ENCODE measurements around the gene CADM4.

Gene CADM4

DNA sequence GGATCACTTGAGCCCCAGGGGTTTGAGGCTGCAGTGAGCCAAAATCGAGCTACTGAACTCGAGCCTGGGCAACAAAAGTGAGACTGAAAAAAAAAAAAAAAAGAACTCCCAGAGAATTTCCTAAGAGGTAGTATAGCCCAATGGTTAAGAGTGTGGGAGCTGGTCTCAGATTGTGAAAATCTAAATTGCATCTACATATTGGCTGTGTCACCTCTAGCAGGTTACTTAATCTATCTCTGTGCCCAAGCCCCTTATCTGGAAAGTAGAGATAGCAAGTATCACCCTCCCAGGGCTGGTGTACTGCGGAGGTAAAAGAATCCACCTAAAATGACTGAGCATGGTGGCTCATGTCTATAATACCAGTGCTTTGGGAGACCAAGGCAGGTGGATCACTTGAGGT is 34.0 kb upstream of the CADM4 start:
- Mint-ChIP-seq H3K36me3 (no peaks in the 10 kb centered on the region), H3K27ac (no peak overlapping the region), H3K27me3 (peaks cover 37% of the 10 kb centered on the region), H3K4me3 (no peak overlapping the region), H3K4me1 (peaks cover 39% of the 10 kb centered on the region), H3K9me3 (no peaks in the 10 kb centered on the region)
- CTCF ChIA-PET: interaction anchor here (1.1 kb wide), 1 partner anchor 136 kb away, joined by 4 read pairs; no protein-coding TSS in a partner anchor
- DNase-seq: no peak

DNA sequence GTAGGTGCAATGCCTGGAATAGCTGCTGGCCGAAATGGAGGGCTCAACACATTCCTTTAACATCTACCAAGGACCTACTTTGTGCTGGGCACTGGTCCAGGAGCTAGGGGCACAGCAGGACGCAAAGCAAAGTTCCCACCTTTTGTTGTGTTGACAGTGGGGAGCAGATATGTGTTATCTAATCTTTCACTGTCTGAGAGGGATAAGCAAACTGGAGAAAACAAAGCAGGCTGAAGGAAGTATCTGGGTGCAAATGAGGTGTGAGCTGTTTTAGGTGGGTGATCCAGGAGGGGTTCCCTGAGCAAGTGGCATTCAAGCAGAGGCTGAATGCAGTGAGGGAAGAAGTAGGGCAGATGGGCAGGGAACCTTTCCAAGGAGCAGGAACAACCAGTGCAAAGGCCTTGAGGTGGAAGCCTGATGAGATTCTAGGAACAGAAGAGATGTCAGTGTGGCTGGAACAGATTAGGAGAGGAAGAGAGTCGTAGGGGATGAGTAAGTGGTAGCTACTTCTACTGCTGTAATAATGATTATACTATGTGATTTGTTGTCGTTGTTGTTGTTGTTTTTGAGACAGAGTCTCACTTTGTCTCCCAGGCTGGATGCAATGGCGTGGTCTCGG is 32.5 kb upstream of the CADM4 start:
- DNase-seq: no peak
- peaks cover 42% of the 10 kb centered on the region for H3K27me3 Mint-ChIP-seq
- peaks cover 53% of the 10 kb centered on the region for H3K4me1 Mint-ChIP-seq
- H3K9me3 Mint-ChIP-seq: no peaks in the 10 kb centered on the region
- no peak overlapping the region for H3K4me3 Mint-ChIP-seq
- CTCF ChIA-PET: no interaction called here
- H3K27ac Mint-ChIP-seq: no peak overlapping the region
- H3K36me3 Mint-ChIP-seq: peaks cover 11% of the 10 kb centered on the region

DNA sequence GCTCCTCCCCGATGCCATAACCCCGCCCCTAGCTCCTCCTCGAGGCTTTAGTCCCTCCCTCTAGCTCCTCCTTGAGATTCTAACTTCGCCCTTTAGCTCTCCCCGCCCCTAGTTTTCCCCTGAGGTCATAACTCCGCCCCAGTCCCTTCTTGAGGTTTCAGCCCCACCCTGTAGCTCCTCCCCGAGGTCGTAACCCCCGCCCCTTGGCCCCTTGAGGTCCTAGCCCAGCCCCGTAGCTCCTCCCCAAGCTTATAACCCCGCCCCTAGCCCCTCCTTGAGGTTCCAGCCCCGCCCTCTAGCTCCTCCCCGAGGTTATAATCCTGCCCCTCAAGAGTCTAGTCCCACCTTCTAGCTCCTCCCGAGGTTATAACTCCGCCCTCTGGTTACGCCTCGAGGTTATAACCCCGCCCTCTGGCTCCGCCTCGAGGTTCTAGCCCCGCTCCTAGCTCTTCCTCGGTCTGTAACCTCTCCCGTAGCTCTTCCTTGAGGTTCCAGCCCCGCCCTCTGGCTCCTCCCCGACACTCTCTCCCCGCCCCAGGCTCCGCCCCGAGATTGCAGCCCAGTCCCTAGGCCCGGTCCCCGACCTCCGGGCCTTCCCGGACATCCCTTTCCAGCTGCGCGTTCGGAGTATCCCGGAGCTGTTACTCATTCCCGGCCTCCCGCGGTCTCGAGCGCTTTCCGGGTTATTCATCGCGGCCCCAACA is 28.9 kb upstream of the CADM4 start:
- CTCF ChIA-PET: interaction anchor here (0.7 to 3.5 kb wide), 25 partner anchors 9 to 222 kb away, joined by 3 to 29 read pairs (median 4); partner anchors contain the start of genes IRGQ, KCNN4 and ZNF576
- H3K4me1 Mint-ChIP-seq: peaks cover 56% of the 10 kb centered on the region
- peak overlapping the region; percentile 71 for H3K27ac Mint-ChIP-seq
- H3K4me3 Mint-ChIP-seq: peak overlapping the region; percentile 79
- DNase-seq: peak; percentile 99
- no peaks in the 10 kb centered on the region for H3K9me3 Mint-ChIP-seq
- H3K36me3 Mint-ChIP-seq: peaks cover 24% of the 10 kb centered on the region
- peaks cover 37% of the 10 kb centered on the region for H3K27me3 Mint-ChIP-seq

DNA sequence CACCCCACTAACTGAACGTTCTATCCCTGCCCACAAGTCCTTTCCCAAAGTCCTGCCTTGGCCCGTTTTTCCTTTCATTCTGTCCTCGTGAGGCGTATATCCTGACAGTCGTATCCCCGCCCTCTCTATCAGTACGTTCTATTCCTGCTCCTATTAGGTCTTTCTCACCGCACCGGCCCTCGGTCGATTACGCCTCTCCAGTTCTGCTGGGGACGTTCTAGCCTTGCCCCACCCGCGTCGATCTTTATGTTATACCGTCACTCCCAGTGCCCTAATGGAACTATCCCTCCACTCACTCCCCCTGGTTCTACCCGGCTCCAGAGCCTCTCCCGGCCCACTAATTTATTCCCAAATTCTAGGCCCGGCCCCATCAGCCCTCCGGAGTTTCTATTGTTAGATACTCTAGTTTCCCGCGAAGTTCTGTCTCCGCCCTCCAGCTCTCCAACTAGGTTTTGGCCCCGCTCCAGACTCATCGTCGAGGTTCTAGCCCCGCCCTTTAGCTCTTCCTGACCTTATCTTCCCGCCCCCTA is 28.3 kb upstream of the CADM4 start:
- Mint-ChIP-seq H3K4me3 (peak overlapping the region; percentile 79), H3K36me3 (peaks cover 25% of the 10 kb centered on the region), H3K27me3 (peaks cover 37% of the 10 kb centered on the region), H3K9me3 (no peaks in the 10 kb centered on the region), H3K27ac (peak overlapping the region; percentile 71), H3K4me1 (peaks cover 62% of the 10 kb centered on the region)
- CTCF ChIA-PET: interaction anchor here (0.7 to 3.5 kb wide), 25 partner anchors 9 to 221 kb away, joined by 3 to 29 read pairs (median 4); partner anchors contain the start of genes IRGQ, KCNN4 and ZNF576
- no peak for DNase-seq

DNA sequence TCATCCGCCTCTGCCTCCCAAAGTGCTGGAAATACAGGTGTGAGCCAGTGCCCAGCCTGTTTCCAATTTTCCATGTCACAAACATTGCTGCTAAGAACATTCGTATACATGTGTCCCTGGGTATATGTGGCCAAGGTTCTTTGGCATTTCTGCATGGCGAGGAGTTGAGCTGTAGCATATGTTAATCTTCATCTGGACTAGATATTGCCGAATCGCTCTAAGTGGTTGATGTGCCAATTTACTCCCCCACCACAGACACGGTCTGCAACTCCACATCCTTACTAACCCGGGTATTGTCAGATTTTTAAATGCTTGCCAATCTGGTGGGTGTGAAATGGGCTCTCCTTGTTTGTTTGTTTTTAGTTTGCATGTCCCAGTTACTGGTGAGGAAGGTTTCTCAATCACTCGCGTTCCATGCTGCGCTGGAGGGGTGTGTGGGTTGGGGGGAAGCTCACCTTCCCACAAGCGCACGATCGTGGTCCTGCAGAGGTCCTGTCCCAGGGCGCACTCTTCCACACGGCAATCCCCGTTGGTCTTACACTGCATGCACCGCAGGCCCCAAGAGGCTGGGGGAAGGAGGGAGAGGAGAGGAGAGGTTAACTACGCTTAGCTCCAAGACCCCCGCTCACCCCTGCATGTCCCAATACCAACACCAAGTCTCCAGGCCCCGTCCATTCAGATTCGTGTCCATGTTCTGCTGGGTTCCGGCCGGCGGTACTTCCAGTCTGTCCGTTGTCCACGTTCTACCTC is 27.7 kb upstream of the CADM4 start:
- H3K4me3 Mint-ChIP-seq: peak overlapping the region; percentile 79
- H3K27me3 Mint-ChIP-seq: peaks cover 33% of the 10 kb centered on the region
- peaks cover 66% of the 10 kb centered on the region for H3K4me1 Mint-ChIP-seq
- CTCF ChIA-PET: interaction anchor here (1.5 to 3.5 kb wide), 2 partner anchors 77 to 111 kb away, joined by 9 to 29 read pairs; no protein-coding TSS in a partner anchor
- no peaks in the 10 kb centered on the region for H3K9me3 Mint-ChIP-seq
- peak overlapping the region; percentile 71 for H3K27ac Mint-ChIP-seq
- DNase-seq: no peak
- peaks cover 30% of the 10 kb centered on the region for H3K36me3 Mint-ChIP-seq

DNA sequence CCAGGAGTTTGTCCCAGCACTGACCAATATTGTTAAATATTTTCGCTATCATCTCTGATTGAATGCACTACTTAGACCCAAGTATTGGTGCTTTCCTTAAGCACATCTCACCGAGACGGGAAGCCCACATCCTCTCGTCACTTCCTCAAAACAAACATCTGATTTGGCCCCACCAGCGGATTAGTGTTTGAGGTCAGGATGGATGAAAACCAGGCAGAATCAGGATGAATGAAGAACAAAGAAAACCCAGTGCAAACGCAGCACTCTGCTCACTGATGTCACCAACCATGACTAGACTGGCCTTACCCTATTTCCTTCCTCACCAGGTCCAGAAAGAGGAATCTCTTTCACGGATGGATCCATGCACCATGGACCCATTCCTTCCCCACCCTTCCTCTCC is 24.4 kb upstream of the CADM4 start:
- CTCF ChIA-PET: no interaction called here
- peak; percentile 68 for DNase-seq
- peak overlapping the region; percentile 22 for H3K4me3 Mint-ChIP-seq
- H3K27me3 Mint-ChIP-seq: peaks cover 9% of the 10 kb centered on the region
- H3K27ac Mint-ChIP-seq: peak overlapping the region; percentile 75
- H3K4me1 Mint-ChIP-seq: peaks cover 50% of the 10 kb centered on the region
- H3K36me3 Mint-ChIP-seq: peaks cover 41% of the 10 kb centered on the region
- H3K9me3 Mint-ChIP-seq: no peaks in the 10 kb centered on the region

DNA sequence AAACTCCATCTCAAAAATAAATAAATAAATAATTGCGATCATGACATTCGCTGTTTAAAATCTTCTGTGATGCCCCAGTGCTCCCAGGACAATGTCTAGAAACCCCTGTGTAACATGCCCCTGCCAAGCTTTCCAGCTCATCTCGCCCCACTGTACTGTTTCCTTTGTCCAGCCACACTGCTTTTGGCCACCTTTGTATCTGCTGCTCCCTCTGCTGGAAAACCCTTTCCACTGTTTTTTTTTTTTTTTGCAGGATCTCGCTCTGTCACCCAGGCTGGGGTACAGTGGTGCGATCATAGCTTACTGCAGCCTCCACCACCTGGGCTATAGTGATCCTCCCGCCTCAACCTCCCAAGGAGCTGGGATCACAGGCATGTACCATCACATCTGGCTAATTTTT is 22.8 kb upstream of the CADM4 start:
- no peak for DNase-seq
- CTCF ChIA-PET: interaction anchor here (1.7 kb wide), 1 partner anchor 14 kb away, joined by 5 read pairs; no protein-coding TSS in a partner anchor
- no peak overlapping the region for H3K4me3 Mint-ChIP-seq
- no peaks in the 10 kb centered on the region for H3K27me3 Mint-ChIP-seq
- H3K4me1 Mint-ChIP-seq: peaks cover 36% of the 10 kb centered on the region
- H3K9me3 Mint-ChIP-seq: peaks cover 5% of the 10 kb centered on the region
- H3K27ac Mint-ChIP-seq: no peak overlapping the region
- peaks cover 42% of the 10 kb centered on the region for H3K36me3 Mint-ChIP-seq

DNA sequence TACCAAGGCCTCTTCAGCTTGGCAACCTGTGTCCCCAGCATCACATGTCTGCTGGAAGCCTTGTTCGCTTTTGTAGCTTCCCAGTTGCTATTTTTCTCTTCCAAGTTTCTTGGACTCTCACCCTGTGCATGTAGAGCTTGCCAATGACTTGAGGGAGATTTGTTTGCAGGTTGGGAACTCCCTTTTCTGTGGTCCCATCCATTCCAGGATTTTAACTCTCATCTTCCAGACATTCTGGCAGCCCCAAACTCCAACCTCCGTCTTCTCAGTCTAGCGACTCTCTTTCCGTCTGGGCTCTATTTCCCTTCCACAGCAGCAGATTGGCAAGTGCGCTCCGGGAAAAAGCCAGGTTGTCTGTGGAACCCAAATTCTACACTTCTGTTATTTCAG is 21.3 kb upstream of the CADM4 start:
- H3K9me3 Mint-ChIP-seq: peaks cover 5% of the 10 kb centered on the region
- H3K27me3 Mint-ChIP-seq: no peaks in the 10 kb centered on the region
- CTCF ChIA-PET: no interaction called here
- H3K4me3 Mint-ChIP-seq: no peak overlapping the region
- H3K4me1 Mint-ChIP-seq: peaks cover 30% of the 10 kb centered on the region
- no peak overlapping the region for H3K27ac Mint-ChIP-seq
- H3K36me3 Mint-ChIP-seq: peaks cover 40% of the 10 kb centered on the region
- DNase-seq: no peak

DNA sequence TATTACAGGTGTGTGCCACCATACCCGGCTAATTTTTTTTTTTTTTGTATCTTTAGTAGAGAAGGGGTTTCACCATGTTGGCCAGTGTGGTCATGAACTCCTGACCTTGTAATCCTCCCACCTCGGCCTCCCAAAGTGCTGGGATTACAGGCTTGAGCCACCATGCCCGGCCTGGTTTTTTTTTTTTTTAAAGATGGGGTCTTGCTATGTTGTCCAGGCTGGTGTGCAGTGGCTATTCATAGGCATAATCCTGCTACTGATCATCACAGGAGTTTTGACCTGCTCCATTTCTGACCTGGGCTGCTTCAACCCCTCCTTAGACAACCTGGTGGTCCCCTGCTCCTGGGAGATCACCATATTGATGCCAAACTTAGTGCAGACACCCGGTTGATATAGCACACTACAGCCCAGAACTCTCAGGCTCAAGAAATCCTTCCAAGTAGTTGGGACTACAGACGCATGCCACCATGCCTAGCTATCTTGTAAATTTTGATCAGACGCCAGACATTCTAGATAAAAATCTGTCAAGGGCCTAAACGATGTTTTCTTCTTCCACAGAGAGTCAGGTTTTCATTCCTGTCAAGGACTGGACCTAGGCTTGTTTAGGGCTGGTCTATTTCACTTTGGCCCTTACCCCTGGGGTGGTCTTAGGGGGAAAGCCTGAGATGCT is 20.8 kb upstream of the CADM4 start:
- CTCF ChIA-PET: interaction anchor here (1.5 kb wide), 1 partner anchor 20 kb away, joined by 3 read pairs; no protein-coding TSS in a partner anchor
- peaks cover 46% of the 10 kb centered on the region for H3K36me3 Mint-ChIP-seq

DNA sequence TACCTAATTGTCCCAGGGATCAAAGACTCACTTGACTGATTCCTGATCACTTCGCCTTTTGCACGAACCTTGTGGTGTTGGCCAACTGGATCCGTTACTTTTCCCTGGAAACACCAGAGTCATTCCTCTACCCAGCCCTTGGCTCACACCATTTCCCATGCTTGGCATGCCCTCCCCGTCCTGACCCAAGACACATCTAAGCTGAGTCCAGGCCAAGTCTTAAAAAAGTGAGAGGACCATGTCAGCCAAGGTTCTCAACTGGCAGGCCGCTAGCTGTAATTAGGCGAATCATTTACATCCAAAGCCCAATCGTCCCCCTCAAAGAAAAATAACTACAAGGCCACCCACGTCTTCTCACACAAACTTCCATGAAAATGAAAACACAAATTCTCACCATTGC is 18.8 kb upstream of the CADM4 start:
- Mint-ChIP-seq H3K27ac (no peak overlapping the region), H3K27me3 (no peaks in the 10 kb centered on the region), H3K36me3 (peaks cover 45% of the 10 kb centered on the region), H3K9me3 (peaks cover 5% of the 10 kb centered on the region), H3K4me3 (no peak overlapping the region), H3K4me1 (peaks cover 11% of the 10 kb centered on the region)
- no peak for DNase-seq
- CTCF ChIA-PET: interaction anchor here (1.6 kb wide), 1 partner anchor 10 kb away, joined by 4 read pairs; no protein-coding TSS in a partner anchor

More for the DNA sequence above, 20.8 kb upstream of the CADM4 start:
- DNase-seq: no peak
- H3K27ac Mint-ChIP-seq: no peak overlapping the region
- peaks cover 5% of the 10 kb centered on the region for H3K9me3 Mint-ChIP-seq
- H3K27me3 Mint-ChIP-seq: no peaks in the 10 kb centered on the region
- peaks cover 30% of the 10 kb centered on the region for H3K4me1 Mint-ChIP-seq
- no peak overlapping the region for H3K4me3 Mint-ChIP-seq

DNA sequence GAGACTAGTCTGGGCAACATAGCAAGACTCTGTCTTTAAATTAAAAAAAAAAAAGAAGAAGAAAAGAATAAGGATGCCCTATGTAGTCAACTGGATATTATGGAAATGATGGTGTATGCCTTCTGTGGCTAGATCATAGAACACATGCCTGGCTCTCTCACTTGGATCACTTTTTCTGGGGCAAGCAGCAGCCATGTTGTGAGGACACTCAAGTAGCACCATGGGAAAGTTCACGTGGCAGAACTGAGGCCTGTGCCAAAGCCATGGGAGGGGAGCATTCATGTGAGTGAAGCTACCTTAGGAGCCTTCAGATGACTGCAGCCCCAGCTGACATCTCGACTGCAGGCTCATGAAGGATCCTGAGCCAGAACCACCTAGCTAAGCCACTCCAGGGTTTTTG is 18.4 kb upstream of the CADM4 start:
- DNase-seq: no peak
- Mint-ChIP-seq H3K27ac (no peak overlapping the region), H3K36me3 (peaks cover 45% of the 10 kb centered on the region), H3K4me1 (peaks cover 6% of the 10 kb centered on the region), H3K4me3 (no peak overlapping the region), H3K9me3 (peaks cover 5% of the 10 kb centered on the region), H3K27me3 (no peaks in the 10 kb centered on the region)
- CTCF ChIA-PET: interaction anchor here (1.6 kb wide), 1 partner anchor 10 kb away, joined by 4 read pairs; no protein-coding TSS in a partner anchor

DNA sequence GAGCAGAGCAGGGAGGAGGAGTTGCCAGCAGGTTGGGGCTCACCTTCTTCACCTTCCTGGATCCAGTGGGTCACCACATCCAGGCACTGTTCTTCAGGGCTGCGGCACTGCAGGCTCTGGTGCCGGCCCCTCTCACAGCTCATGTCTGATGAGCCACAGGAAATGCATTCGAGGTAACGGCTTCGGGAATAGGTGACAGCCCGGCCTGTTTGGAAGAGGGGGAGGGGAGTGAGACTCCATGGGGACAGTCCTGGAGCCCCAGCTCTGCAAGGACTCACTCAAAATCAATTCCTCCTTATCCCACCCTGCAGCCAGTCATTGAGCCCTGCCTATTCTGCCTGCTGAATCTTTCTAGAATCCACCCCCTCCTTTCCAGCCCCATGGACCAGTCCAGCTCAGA is 16.8 kb upstream of the CADM4 start:
- CTCF ChIA-PET: no interaction called here

DNA sequence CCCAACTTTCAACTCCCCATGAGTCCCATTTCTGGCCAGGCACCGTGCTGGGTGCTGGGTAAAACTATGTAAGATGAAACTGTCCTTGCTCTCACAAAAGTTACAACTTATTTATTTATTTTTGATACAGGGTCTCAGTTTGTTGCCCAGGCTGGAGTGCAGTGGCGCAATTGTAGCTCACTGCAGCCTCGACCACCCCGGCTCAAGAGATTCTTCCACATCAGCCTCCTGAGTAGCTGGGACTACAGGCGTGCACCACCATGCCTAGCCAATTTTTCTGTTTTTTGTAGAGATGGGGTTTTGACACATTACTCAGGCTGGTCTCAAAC is 12.9 kb upstream of the CADM4 start:
- DNase-seq: no peak
- Mint-ChIP-seq H3K36me3 (peaks cover 27% of the 10 kb centered on the region), H3K9me3 (no peaks in the 10 kb centered on the region), H3K4me1 (peaks cover 3% of the 10 kb centered on the region), H3K27ac (no peak overlapping the region), H3K4me3 (no peak overlapping the region), H3K27me3 (no peaks in the 10 kb centered on the region)
- CTCF ChIA-PET: interaction anchor here (1.1 to 2.0 kb wide), 4 partner anchors 97 to 206 kb away, joined by 3 to 6 read pairs (median 5); no protein-coding TSS in a partner anchor

More for the DNA sequence above, 16.8 kb upstream of the CADM4 start:
- H3K9me3 Mint-ChIP-seq: peaks cover 5% of the 10 kb centered on the region
- no peaks in the 10 kb centered on the region for H3K27me3 Mint-ChIP-seq
- H3K4me3 Mint-ChIP-seq: no peak overlapping the region
- no peak for DNase-seq
- H3K27ac Mint-ChIP-seq: no peak overlapping the region
- H3K4me1 Mint-ChIP-seq: peaks cover 3% of the 10 kb centered on the region
- H3K36me3 Mint-ChIP-seq: peaks cover 40% of the 10 kb centered on the region
